Hematopoietic multipotent progenitor cell treated with erythropoietin and hydrocortisone succinate and interleukin-3 and kit ligand, for 6 days (in vitro differentiated cells): ENCODE measurements around the gene XXYLT1.
"Not testable (repeated sequence)": the region's sequence is repeated elsewhere in the genome, so short reads cannot be mapped to it uniquely, and the experiment has no call there.

Experiments
- DNase-seq: peaks from one replicate; pipeline ENCODE4 v3.0.0-alpha.2; 2015

XXYLT1 gene

GRCh38 chr3:195038161-195038560 lies 232.8 kb downstream of the XXYLT1 start:
- no peak for DNase-seq

DNA sequence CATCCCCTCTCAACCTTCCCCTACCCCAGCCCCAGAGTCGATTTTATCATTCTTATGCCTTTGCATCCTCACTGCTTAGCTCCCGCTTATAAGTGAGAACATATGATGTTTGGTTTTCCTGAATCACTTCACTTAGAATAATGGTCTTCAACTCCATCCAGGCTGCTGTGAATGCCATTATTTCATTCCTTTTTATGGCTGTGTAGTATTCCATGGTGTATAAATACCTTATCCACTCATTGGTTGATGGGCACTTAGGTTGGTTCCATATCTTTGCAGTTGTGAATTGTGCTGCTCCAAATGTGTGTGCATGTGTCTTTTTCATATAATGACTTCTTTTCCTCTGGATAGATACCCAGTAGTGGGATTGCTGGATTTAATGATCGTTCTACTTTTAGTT lies 233.4 kb downstream of the XXYLT1 start:
- DNase-seq = not testable (repeated sequence)

DNA sequence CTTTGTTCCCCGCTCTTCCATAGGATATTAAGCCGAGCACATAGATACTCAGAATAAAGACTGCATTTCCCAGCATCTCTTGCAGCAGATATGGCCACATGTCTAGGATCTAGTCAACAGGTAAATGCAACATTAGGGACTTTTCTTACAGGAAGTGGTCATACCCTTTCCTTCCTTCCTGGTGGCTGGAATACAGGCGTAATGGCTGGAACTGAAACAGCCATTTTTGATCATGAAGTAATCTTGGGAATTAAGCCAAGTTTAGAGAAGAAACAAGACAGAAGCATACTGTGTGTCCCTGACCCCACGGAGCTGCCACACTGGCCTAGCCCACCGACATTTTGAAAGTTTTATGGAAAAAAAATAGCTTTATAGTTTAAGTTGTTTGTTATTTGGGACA lies 234.0 kb downstream of the XXYLT1 start:
- no peak for DNase-seq

DNA sequence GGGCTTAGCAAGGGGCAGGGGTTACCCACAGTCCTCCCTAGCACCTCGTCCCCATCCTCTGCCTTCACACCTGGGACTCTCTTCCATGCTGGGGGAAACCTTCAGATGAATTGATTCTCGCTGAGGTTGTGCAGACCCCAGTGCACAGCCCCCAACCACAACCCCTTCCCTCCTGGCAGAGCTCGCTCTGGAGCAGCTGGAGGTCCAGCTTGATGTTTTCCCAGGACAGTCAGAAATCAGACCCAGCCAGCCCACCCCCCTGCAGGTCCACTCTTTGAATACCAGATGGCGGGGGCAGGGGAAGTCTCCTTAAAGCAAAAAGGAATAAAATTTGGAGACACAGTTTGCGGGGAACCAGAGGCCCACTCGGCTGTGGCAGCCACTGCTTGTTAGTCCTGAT lies 234.4 kb downstream of the XXYLT1 start:
- DNase-seq = no peak

GRCh38 chr3:195036203-195036505 lies 234.8 kb downstream of the XXYLT1 start:
- no peak for DNase-seq

DNA sequence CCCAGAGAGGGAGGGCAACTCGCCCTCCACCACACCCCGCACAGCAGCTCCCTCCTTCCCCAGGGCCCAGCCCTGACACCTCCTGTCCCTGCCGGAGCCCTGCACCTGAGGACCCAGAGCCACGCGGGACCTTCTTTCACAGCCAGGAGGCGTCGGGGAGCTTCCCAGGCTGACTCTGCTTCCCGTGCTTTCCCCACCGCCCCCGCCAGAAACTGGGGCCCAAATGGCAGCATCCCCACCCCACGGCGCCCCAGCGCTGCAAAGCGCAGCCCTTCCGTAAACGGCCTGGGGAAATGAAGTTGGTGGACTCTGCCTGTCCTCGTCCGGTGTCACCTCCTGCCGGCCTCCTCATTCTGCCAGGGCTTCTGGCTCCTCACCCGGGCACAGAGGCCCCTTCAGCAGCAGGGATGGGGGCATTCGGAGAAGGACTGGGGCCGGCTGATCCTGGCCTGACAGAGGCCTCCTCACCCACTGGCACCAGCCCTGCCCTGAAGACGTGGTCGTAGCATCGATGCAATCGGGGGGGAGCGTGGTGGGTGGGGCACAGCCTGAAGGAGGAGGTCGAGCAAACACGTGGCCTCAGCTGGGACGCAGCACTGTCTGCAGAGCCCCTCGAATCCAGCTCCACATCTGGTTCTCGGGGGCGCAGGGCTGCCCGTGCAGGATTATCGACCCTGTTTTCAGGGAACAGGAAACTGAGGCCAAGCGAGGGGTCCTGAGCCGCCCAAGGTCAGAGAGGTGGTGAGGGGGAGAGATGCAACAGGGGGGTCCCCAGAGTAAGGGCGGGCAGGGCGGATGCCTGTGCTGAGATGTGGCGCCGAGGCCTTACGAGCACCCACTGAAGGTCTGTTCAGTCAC lies 235.4 kb downstream of the XXYLT1 start:
- DNase-seq = no peak

DNA sequence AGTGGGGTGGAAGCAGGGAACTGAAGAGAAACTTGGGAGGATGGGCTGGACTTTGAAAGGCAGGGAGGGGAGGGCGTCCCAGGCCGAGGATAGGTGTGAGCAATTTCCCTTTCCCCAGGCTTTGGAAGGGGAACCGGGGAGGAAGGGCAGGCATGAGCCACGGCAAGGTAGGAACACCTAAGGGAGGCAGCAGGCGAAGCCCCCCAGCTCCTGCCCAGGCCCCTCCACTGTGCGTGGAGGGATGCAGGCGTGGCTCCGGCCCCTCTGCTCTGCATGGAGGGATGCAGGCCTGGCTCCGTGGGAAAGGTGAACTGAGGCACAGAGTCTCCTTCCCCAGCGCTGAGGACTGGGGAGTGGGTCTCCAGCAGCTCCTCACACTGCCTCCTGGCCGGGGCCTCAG lies 236.4 kb downstream of the XXYLT1 start:
- no peak for DNase-seq

DNA sequence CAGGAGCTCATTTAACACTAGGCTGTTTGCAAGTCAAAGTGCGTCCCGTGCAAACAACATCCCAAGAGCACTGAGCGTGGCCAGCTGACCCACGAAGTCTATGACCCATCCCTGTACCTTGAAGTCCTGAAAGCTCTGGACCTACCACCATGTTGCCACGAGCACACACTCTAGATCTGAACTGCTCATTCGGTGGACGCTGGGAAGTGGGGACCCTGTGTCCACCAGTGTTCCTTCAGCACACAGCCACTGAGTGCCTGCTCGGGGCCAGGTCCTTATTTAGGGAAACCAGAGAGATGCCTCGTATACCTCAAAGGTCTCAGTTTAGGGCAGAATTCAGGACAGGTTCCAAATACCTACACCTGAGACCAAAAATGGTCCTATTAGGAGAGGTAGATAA lies 236.9 kb downstream of the XXYLT1 start:
- no peak for DNase-seq

DNA sequence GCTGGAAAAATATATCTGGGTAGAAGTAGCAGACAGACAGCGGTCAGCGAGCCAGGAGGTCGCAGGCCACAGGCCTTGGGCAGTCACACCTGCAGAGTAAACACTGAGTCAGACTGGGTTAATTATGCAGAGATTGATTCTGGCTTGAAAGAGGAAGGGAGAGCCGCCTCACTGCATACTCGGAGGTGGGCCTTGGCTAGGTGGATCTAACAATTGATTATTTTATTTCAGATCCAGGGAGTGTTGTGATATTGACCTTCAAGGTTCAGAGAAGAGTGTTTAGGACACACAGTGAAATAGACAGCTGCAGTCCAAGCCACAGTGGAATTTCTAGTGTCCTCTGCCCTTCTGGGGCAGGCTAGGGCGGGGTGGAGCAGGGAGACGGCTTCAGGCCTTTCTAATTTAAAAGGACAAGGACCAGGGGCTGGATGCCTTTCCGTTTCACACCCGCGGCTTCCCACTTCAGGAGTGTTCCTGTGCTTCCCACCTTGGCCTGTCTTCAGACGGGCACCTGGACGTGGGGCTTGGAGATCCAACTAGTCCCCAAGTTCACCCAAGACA lies 237.3 kb downstream of the XXYLT1 start:
- no peak for DNase-seq

DNA sequence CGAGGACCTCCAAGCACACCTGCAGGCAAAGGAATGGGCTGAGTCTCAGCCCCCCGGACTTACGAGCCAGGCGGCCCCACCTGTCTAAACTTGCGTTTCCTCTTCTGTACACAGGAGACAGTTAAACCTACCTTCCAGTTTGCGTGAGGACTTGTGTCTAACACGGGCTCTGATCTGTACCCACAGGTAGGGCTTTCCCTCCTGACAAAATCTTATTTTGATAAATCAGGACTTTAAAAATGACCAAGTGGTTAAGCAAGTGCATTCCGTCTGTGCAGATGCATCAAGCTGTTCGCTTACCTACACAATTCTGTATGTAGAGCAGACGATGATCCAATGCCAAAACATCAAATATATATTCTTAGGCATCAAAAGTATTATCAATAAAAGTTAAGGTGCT lies 238.0 kb downstream of the XXYLT1 start:
- DNase-seq = no peak

GRCh38 chr3:195032106-195032759 lies 238.7 kb downstream of the XXYLT1 start:
- DNase-seq = no peak

- DNase-seq = no peak
These were observed 239.4 kb downstream of the XXYLT1 start for GRCh38 chr3:195031574-195032003.

DNA sequence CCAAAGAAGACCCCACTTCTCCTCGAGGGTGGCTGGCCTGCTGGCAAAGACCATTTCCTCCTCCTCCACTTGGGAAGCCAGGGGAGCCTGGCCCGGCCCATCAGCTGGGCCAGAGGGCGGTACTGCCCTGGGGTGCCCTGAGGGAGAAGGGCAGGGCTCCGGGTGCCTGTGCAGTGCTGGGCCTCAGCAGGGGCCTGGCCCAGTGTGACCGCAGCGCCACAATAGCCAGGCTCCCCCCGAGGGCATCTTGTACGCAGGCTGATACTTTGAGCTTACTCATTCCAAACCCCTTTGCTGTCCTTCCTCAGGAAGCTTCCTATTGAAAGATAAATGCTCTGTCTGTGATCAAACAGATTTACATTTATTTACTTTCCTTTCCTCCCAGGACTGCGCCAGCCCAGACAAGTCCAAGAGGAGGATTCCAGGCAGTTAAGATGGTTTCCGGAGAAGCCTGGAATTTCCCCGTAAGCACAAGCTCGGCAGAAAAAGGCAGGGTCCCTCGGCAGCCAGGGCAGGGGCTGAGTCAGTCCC lies 240.1 kb downstream of the XXYLT1 start:
- DNase-seq = no peak

- no peak for DNase-seq
These were observed 241.9 kb downstream of the XXYLT1 start for GRCh38 chr3:195028877-195029606.

DNA sequence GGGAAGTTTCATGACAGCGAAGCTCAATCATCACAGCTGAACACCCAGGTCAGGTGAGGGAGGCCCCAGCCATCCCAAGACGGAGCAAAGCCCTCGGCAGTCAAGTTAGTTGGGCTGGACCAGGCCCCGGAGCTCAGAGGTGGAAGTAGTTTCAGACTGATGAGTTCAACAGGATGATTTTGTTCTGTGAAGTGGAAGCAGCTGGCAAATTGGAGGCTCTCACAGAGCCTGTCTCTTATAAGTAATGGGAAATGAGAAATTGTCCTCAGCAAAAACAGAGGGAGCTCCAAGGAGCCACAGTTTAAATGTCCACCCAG lies 245.1 kb downstream of the XXYLT1 start:
- DNase-seq = no peak

- no peak for DNase-seq
These were observed 245.7 kb downstream of the XXYLT1 start for GRCh38 chr3:195025056-195025883.

- no peak for DNase-seq
These were observed 247.0 kb downstream of the XXYLT1 start for GRCh38 chr3:195023989-195024388.

GRCh38 chr3:195023576-195023975 lies 247.4 kb downstream of the XXYLT1 start:
- DNase-seq = no peak

- DNase-seq = no peak
These were observed 249.3 kb downstream of the XXYLT1 start for GRCh38 chr3:195021692-195022091.

- no peak for DNase-seq
These were observed 250.0 kb downstream of the XXYLT1 start for GRCh38 chr3:195020921-195021320.

DNA sequence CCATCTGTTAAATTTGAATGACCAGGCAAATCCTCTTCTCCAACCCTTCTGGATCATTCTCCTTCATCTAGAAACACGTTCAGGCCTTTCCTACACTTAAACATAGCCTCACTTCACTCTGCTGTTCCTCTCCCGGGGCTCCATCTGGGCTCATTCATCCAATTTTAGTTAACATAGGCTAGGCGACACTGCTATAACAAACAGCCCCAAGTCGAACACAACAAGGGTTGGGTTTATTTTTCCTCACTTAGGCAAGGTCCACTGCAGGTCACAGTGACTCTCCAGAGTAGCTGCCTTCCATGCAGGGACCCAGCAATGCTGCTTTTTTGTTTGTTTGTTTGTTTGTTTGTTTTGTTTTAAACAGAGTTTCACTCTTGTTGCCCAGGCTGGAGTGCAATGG lies 250.8 kb downstream of the XXYLT1 start:
- no peak for DNase-seq

GRCh38 chr3:195019335-195019734 lies 251.6 kb downstream of the XXYLT1 start:
- no peak for DNase-seq
